ENCODE measurements around the gene KLB.
"Not testable (repeated sequence)": the region's sequence is repeated elsewhere in the genome, so short reads cannot be mapped to it uniquely, and the experiment has no call there.

KLB gene
- long read RNA-seq: 0 reads

GRCh38 chr4:39406763-39407583 is at the start of gene KLB:
Gene KLB (plus strand): TSS chr4:39406930. CDS start chr4:39406950, 20 bp downstream.
- TF ChIP-seq GABPA (IDR thresholded peaks at IDR 0.05; ENCODE audit: low read depth) (no peak), POLR2AphosphoS5 (IDR thresholded peaks at IDR 0.05; ENCODE audit: low read depth) (no peak), CTCF (IDR thresholded peaks at IDR 0.05; ENCODE audit: insufficient read depth, low read length) (no peak), REST (IDR thresholded peaks at IDR 0.05; ENCODE audit: insufficient replicate concordance, low read depth) (no peak), SPI1 (IDR thresholded peaks at IDR 0.05; ENCODE audit: borderline replicate concordance, low read depth) (no peak)
- no peak for DNase-seq (ENCODE audit: low read depth in 1 of 2, low spot score in 1 of 2)
- no peaks in the 10 kb centered on the region for H3K27me3 ChIP-seq (ENCODE audit: insufficient read depth, poor library complexity, severe bottlenecking)
- H3K27ac ChIP-seq (replicated peaks): no peak within 1 kb of the TSS
- no peak within 1 kb of the TSS for H3K4me3 ChIP-seq (replicated peaks; ENCODE audit: insufficient read depth, low read length)

GRCh38 chr4:39357002-39357401 is 49.7 kb upstream of the KLB start:
- no peak for TF ChIP-seq GABPA (IDR thresholded peaks at IDR 0.05; ENCODE audit: low read depth)
- no peak for TF ChIP-seq POLR2AphosphoS5 (IDR thresholded peaks at IDR 0.05; ENCODE audit: low read depth)
- TF ChIP-seq REST (IDR thresholded peaks at IDR 0.05; ENCODE audit: insufficient replicate concordance, low read depth): no peak
- no peak for TF ChIP-seq CTCF (IDR thresholded peaks at IDR 0.05; ENCODE audit: insufficient read depth, low read length)
- TF ChIP-seq SPI1 (IDR thresholded peaks at IDR 0.05; ENCODE audit: borderline replicate concordance, low read depth): no peak
- no peaks in the 10 kb centered on the region for H3K27me3 ChIP-seq (ENCODE audit: insufficient read depth, poor library complexity, severe bottlenecking)
- no peak for DNase-seq (ENCODE audit: low read depth in 1 of 2, low spot score in 1 of 2)
- no peak overlapping the region for H3K4me3 ChIP-seq (replicated peaks; ENCODE audit: insufficient read depth, low read length)
- H3K27ac ChIP-seq (replicated peaks): no peak overlapping the region

GRCh38 chr4:39360611-39361010 is 46.1 kb upstream of the KLB start:
- not testable (repeated sequence) for H3K27me3 ChIP-seq (ENCODE audit: insufficient read depth, poor library complexity, severe bottlenecking); DNase-seq (ENCODE audit: low read depth in 1 of 2, low spot score in 1 of 2); H3K4me3 ChIP-seq (replicated peaks; ENCODE audit: insufficient read depth, low read length); H3K27ac ChIP-seq (replicated peaks)

GRCh38 chr4:39362827-39363226 is 43.9 kb upstream of the KLB start:
- no peak for DNase-seq (ENCODE audit: low read depth in 1 of 2, low spot score in 1 of 2)
- Histone ChIP-seq H3K27ac (replicated peaks) (no peak overlapping the region), H3K4me3 (replicated peaks; ENCODE audit: insufficient read depth, low read length) (no peak overlapping the region), H3K27me3 (ENCODE audit: insufficient read depth, poor library complexity, severe bottlenecking) (no peaks in the 10 kb centered on the region)
- TF ChIP-seq SPI1 (IDR thresholded peaks at IDR 0.05; ENCODE audit: borderline replicate concordance, low read depth) (no peak), CTCF (IDR thresholded peaks at IDR 0.05; ENCODE audit: insufficient read depth, low read length) (no peak), GABPA (IDR thresholded peaks at IDR 0.05; ENCODE audit: low read depth) (no peak), REST (IDR thresholded peaks at IDR 0.05; ENCODE audit: insufficient replicate concordance, low read depth) (no peak), POLR2AphosphoS5 (IDR thresholded peaks at IDR 0.05; ENCODE audit: low read depth) (no peak)
